NCI-H345 treated with DMSO at 0.1 percent for 48 hours (cell line): Measurements from ENCODE around the gene CAB39L.
"Not testable (repeated sequence)": the region's sequence is repeated elsewhere in the genome, so short reads cannot be mapped to it uniquely, and the experiment has no call there.

ENCODE experiments used
- DNase-seq: peaks from one replicate; lab custom pipeline; 2025; ENCODE audit not compliant: unreplicated experiment; lab: John Stamatoyannopoulos, UW

The CAB39L gene

DNA sequence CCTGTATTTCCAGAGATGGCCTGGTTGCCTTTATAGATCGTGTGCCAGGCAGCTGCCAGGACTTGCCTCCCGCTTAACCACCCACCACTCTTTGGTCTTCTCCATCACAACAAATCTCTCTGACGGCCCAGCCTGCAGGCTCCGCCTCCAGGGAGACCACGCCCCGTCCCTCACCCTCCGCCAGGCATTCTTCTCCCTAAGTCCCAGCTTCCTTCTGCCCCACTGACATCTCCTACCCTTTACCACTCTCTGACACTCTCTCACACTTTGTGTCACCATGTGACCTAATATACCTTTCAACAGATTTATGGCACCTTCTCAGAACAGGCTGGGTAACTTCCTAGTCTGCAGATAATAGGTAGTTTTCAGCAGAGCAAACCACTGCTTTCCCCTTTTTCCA is 95.1 kb downstream of the CAB39L start:
- no peak for DNase-seq

DNA sequence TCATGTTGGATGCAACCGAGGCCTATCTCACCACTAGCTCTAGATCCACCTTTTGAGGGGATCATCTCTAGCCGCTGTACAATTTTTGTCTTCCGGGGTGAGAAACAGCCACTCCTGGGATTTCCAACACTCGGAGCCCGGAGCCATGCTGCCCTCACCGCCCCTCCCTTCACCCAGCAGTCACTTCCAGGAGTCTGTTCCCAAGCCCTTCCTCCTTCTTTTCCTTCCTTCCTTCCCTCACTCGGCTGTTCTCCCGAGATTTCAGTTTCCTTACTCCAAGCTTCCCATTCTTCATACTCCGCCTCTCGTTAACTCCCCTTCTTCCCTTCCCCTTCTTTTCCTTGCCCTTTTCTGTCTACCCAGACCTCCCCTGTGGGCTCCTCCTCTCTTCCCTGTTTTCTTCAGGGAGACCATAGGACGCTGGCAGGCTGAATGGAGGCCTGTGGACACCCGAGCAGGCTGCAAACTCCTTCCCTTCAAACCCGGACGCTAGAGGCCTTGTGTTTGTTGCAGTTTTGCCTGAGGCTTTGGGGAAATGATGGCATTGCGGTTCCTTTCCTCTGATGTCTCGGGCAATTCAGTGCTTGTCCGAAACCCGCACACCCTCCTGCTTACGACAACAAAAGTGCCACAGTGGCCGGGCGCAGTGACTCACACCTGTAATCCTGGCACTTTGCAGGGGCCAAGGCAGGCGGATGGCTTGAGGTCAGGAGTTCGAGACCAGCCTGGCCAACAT is 96.0 kb downstream of the CAB39L start:
- DNase-seq = no peak

DNA sequence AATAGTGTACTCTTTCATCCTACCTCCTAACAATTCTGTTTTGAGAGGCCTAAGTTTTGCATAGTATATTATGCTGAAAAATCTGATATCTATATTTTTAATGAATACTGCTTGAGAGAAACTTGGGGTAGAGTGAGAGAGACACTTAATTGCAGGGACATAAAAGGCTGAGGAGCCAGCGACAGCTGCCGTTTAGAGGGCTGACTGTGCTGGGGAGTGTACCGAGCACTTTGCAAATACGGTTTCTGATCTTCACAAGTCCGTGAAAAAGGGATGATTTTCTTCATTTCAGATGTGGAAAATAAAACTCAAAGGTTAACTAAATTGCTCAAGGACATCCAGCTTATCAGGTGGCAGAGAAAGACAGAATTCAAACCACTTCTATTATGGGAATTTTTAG is 97.4 kb downstream of the CAB39L start:
- DNase-seq = no peak

GRCh38 chr13:49343731-49344130 is 100.1 kb downstream of the CAB39L start:
- no peak for DNase-seq

DNA sequence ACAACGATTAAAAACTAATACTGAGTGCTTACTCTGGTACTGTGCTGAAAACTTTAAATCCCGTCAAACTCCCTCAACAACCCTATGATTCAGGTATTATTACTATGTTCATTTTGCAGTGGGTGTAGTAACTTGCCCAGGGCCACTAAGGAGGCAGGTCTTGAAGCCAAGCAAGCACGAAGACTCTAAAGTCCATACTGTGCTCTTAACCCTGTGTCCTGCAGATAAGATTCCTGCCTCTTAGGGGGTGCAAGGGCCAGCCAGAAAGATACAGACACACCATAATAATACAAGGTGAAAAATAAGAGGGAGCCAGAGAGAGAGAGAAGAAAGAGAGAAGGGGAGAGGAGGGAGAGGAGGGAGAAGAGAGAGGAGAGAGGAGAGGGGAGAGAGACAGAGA is 100.6 kb downstream of the CAB39L start:
- DNase-seq = no peak

- DNase-seq = no peak
These were observed 101.4 kb downstream of the CAB39L start for GRCh38 chr13:49342454-49342853.

GRCh38 chr13:49341941-49342340 is 101.9 kb downstream of the CAB39L start:
- no peak for DNase-seq

DNA sequence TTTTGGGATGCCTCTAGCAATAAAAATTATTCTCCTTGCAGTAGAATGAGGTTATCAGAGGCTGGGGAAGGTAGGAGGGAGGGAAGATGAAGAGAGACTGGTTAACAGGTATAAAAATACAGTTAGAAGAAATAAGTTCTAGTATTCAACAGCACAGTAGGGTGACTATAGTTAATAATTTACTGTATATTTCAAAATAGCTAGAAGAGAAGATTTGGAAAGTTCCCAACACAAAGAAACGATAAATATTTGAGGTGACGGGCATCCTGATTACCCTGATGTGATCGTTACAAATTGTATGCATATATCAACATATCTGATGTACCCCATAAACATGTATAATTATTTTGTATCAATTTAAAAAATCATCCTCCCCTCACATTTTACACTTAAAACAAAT is 102.3 kb downstream of the CAB39L start:
- no peak for DNase-seq

- no peak for DNase-seq
These were observed 103.7 kb downstream of the CAB39L start for GRCh38 chr13:49340161-49340560.

GRCh38 chr13:49336655-49337054 is 107.2 kb downstream of the CAB39L start:
- DNase-seq = no peak

DNA sequence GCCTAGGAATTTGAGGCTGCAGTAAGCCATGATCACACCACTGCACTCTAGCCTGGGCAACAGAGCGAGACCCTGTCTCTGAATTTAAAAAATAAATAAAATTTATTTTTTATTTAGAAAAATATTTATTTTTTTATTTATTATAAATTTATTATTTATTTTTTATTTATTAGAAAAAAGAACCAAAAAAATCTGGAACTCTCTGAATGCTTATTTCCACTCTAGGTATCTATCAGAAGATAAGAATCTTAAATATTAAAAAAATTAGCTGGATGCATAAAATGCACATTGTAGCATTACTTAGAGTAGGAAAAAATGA is 113.4 kb downstream of the CAB39L start:
- DNase-seq = no peak

DNA sequence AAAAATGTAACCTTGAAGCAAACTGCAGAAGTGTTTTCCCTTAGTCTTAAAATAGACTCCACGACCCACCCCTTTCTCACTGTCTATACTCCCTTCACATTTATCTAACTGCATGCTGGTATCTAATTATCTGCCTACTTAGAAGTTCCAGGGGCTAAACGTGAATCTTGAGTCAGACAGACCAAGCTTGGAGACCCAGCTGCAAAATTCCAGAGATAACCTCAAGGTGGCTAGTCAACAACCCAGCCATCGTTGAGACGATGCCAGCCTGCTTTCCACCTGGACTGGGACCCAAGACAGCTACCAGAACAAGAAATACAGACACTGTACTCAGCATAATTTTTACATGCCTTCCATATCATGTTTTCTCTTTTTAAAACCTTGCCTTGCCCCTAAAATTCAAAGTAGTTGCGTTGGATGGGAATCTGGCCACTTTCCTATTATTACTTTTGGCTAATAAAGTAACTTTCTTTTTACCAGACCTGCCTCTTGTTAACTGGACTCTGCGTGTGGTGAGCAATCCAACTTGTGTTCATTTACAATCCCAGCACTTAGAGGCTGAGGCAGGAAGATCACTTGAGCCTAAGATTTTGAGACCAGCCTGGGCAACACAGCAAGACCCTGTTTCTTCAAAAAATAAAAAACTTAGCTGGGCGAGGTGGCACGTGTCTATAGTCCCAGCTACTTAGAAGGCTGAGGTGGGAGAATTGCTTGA is 113.9 kb downstream of the CAB39L start:
- DNase-seq = no peak

GRCh38 chr13:49327145-49327544 is 116.7 kb downstream of the CAB39L start:
- DNase-seq = not testable (repeated sequence)

DNA sequence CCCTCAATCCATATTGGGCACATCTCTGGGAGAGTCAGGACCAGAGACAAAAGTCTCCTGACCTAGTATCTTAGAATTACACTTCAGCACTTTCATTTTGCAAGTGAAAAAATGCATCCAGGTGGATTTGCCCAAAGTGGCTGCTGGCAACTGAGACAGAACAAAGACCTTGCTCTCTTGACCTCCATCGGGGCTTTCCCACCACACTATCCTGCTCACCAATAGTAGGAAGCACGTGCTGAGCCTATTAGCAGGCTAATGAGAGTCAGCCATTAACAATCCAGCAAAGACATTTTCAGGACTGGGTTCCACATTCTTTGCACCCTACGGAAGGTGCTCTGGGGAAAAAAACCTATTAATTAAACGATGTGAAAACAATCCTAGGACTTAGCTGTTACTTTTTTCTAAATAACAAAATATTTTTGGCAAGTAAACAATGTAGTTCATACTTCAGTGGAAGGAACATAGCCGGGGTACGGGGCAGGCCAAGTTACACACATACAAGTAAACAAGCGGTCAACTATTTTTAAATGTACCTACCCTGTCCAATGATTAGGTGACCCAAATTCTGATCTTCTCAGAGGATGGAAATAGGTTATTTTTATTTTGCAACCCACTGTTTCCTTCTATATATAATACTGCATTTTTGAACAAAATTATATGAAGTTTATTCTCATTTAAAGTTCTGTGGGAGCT is 117.5 kb downstream of the CAB39L start:
- DNase-seq = no peak

DNA sequence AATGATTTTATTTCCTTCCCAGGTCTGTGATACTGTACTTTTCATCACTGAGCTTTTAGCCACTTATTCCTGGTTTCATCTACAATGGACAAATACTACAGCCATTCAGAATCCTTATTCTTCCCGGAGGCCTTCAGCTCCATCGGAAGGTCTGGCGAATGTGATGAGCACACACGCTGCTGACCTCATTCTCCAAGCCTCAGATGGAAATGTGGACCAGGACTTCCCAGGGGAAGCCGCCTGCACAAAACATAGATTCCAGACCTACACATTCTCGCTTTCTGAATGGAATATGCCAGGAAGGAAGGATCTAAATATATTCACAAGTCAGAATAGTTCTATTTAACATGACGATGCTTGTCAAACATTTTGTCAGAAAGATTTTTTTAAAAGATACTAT is 120.5 kb downstream of the CAB39L start:
- DNase-seq = no peak

DNA sequence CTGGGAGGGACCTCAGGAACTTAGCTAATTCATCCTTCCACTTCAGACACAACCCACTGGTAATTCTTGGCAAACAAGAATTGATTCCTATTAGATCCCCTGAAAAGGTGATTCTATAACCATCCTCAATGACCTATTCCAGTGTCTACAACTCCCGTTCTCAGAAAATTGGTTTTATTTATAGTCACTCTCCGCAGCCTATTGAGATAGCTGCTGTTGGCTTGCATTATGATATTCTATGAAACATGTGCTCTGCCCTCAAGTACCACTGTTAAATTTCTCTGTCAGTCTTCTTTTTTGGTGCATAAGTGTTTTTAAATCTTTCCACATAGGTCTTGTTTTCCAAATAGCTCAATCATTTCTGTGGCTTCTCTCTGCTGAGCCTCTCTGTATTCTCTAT is 121.2 kb downstream of the CAB39L start:
- DNase-seq = no peak

GRCh38 chr13:49320975-49321374 is 122.9 kb downstream of the CAB39L start:
- no peak for DNase-seq

- no peak for DNase-seq
These were observed 123.9 kb downstream of the CAB39L start for GRCh38 chr13:49319951-49320350.

DNA sequence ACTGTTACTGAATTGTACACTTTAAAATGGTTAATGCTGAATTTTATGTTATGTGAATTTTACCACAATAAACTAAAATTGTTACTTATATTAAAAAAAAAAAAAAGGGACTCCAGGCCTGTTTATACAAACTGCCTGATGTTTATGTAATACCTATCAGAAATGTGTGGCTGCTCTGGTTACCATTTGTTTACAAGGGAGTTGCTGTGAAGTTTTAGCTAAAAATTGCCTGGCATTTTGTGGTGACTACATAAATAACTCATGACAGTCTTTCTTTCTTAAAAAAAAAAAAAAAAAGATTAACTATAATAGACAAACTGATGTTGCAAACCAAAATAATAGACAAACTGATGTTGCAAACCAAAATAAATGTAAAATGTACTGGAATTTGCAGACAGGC is 124.3 kb downstream of the CAB39L start:
- no peak for DNase-seq

DNA sequence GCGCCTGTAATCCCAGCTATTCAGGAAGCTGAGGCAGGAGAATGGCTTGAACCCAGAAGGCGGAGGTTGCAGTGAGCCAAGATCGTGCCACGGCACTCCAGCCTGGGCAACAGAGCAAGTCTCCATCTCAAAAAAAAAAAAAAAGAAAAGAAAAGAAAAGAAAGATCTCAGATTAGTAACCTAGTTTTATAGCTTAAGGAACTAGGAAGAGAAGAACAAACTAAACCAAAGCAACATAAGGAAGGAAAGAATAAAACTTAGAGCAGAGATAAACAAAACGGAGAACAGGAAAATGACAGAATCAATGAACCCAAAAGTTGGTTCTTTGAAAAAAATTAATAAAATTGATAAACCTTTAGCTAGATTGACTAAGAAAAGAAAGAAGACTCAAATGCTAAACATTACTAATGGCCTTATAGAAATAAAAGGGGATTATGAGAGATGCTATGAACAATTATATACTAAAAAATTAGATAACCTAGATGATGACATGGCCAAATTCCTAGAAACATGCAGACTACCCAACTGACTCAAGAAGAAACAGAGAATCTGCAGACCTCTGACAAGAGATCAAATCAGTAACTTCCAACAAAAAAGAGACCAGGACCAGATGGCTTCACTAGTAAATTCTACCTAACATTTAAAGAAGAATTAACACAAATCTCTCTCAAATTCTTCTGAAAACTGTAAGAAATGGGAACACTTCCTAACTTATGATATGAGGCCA is 127.9 kb downstream of the CAB39L start:
- DNase-seq = no peak

GRCh38 chr13:49315036-49315565 is 128.8 kb downstream of the CAB39L start:
- no peak for DNase-seq
